T-helper 9 cell (primary cell): ENCODE results near the gene OR5K2.

Experiments used
- DNase-seq: peaks from one replicate; pipeline ENCODE4 v3.0.0-alpha.2; 2020

Gene OR5K2

GRCh38 chr3:98522544-98523281 lies 25.2 kb downstream of the OR5K2 start, which contains the start of gene CLDND1:
TSS of gene CLDND1 (minus strand) at chr3:98522902. CDS start at chr3:98521424, 1,478 bp downstream.
- DNase-seq = peak; percentile 91

GRCh38 chr3:98525494-98525893 lies 28.0 kb downstream of the OR5K2 start:
- DNase-seq = no peak

GRCh38 chr3:98528474-98529346 lies 31.2 kb downstream of the OR5K2 start:
- no peak for DNase-seq

- DNase-seq = no peak
Observed at GRCh38 chr3:98529856-98530459, 32.5 kb downstream of the OR5K2 start.

- DNase-seq = no peak
Observed at GRCh38 chr3:98530676-98531075, 33.2 kb downstream of the OR5K2 start.

- DNase-seq = no peak
Observed at GRCh38 chr3:98531622-98532274, 34.3 kb downstream of the OR5K2 start, which contains the start of gene GPR15. TSS of gene GPR15 (plus strand) at chr3:98531978. CDS start at chr3:98532034, 56 bp downstream.

GRCh38 chr3:98532275-98532637 lies 34.8 kb downstream of the OR5K2 start:
- DNase-seq = no peak

- DNase-seq = no peak
Observed at GRCh38 chr3:98532709-98533571, 35.5 kb downstream of the OR5K2 start.

- no peak for DNase-seq
Observed at GRCh38 chr3:98534168-98534567, 36.7 kb downstream of the OR5K2 start.

GRCh38 chr3:98534734-98535133 lies 37.3 kb downstream of the OR5K2 start:
- no peak for DNase-seq

GRCh38 chr3:98536456-98537017 lies 39.1 kb downstream of the OR5K2 start:
- no peak for DNase-seq

GRCh38 chr3:98540346-98540745 lies 42.9 kb downstream of the OR5K2 start:
- DNase-seq = no peak

GRCh38 chr3:98541695-98542094 lies 44.2 kb downstream of the OR5K2 start:
- DNase-seq = no peak

GRCh38 chr3:98542623-98543022 lies 45.1 kb downstream of the OR5K2 start:
- no peak for DNase-seq

GRCh38 chr3:98545940-98546339 lies 48.5 kb downstream of the OR5K2 start:
- DNase-seq = no peak
